Lower leg skin (tissue), 3 donors: ENCODE data around the gene RELL2.

Source experiments
- CTCF ChIP-seq, 3 donors: fragments of 450-650 bp; IDR thresholded peaks; one replicate each; pipeline ENCODE4 v1.5.1; 2016; ENCODE audit warnings: antibody characterized with exemption in 3 of 3, mild to moderate bottlenecking in 3 of 3, moderate library complexity in 2 of 3
- POLR2A ChIP-seq, 2 donors: fragments of 450-650 bp; IDR thresholded peaks; one replicate each; pipeline ENCODE4 v1.6.1; 2016 to 2017; ENCODE audit warnings: antibody characterized with exemption in 2 of 2, mild to moderate bottlenecking in 1 of 2, moderate library complexity in 1 of 2

- TF ChIP-seq CTCF (IDR thresholded peaks at IDR 0.05) (no peak), POLR2A (IDR thresholded peaks at IDR 0.05) (no peak)
These were observed 28.2 kb upstream of the RELL2 start for GRCh38 chr5:141608557-141608956.
